GM23338 (cell line): ENCODE results near the gene SYT17.

ENCODE experiments used
- CTCF ChIP-seq, 2 experiments: fragments of 200-600 bp in 1 of 2; sonication (generic) in 1 of 2; conservative IDR thresholded peaks; 2 replicates each; pipeline versions ENCODE4 v1.5.1 to v1.6.1; 2016 to 2017; ENCODE audit warnings: antibody characterized with exemption in 2 of 2, low read depth in 2 of 2, mild to moderate bottlenecking in 2 of 2, moderate library complexity in 1 of 2
- POLR2AphosphoS5 ChIP-seq: IDR thresholded peaks from 2 replicates; pipeline ENCODE4 v1.6.1; 2016; ENCODE audit warnings: antibody characterized with exemption, low read depth
- TF ChIP-seq, protein P1 (sequence below): IDR thresholded peaks from 2 replicates; pipeline ENCODE4 v1.6.1; 2016; ENCODE audit warnings: antibody characterized with exemption

GRCh38 chr16:19182481-19182880, 14.4 kb downstream of the SYT17 start:
- no peak for TF ChIP-seq CTCF (conservative IDR thresholded peaks at IDR 0.05; ENCODE audit: low read depth in 2 of 2)
- TF ChIP-seq, protein P1, sequence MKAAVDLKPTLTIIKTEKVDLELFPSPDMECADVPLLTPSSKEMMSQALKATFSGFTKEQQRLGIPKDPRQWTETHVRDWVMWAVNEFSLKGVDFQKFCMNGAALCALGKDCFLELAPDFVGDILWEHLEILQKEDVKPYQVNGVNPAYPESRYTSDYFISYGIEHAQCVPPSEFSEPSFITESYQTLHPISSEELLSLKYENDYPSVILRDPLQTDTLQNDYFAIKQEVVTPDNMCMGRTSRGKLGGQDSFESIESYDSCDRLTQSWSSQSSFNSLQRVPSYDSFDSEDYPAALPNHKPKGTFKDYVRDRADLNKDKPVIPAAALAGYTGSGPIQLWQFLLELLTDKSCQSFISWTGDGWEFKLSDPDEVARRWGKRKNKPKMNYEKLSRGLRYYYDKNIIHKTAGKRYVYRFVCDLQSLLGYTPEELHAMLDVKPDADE, result no peak
- no peak for TF ChIP-seq POLR2AphosphoS5
